Activated effector memory CD4-positive, alpha-beta T cell treated with Interleukin-2 at 50 U/mL for 16 hours (primary cell): Measurements from ENCODE around the gene PWP1.

ENCODE experiments used
- DNase-seq: peaks from one replicate; pipeline ENCODE4 v3.0.0-alpha.2; 2020

The PWP1 gene

DNA sequence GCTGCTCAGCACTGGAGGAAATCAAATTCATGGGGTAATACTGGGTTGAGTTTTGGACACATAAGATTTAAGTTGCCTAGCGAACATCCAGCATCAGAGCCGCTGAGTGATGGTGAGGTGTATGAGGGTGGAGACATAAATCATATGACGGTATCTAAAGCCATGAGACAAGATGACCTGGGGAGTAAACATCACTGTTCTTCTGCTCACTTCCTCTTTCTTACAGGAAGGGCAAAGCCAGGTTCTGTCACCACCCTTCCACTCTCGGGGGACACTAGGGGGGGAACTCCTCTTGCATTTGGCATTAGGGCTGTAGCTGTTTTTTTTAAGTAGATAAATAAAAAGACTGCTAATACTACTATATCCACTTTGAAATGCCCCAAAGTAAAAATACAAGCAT, 51.3 kb downstream of the PWP1 start:
- DNase-seq: no peak

DNA sequence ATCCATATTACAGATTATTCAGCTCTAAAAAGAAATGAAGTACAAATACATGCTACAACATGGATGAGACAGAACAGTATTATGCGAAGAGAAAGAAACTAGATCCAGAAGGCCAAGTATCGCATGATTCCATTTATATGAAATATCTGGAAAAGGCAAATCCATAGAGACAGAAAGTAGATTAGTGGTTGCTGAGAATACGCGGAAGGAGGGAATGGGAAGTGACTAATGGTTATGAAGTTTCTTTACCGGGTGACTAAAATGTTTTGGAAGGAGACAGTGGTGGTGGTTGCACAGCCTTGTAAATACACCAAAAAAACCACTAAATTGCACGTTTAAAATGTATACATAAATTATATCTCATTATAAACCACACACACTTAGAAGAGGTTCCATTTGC, 62.9 kb downstream of the PWP1 start:
- DNase-seq: no peak

DNA sequence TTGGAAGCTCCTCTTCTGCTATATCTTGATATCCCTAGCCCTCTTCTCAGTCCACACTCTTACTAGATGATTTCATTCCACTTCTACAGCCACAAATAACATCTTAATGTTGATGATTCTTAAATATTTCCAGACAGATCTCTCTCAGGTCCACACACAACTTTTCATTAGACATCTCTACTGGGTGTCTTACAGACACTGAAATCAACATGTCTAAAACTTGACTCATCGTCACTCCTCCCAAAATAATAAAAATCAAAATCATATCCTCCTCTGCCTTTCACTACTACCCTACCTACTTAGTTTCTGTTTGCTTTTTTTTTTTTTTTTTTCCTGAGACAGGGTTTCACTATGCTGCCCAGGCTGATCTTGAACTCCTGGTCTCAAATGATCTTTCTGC, 63.5 kb downstream of the PWP1 start:
- DNase-seq: no peak

DNA sequence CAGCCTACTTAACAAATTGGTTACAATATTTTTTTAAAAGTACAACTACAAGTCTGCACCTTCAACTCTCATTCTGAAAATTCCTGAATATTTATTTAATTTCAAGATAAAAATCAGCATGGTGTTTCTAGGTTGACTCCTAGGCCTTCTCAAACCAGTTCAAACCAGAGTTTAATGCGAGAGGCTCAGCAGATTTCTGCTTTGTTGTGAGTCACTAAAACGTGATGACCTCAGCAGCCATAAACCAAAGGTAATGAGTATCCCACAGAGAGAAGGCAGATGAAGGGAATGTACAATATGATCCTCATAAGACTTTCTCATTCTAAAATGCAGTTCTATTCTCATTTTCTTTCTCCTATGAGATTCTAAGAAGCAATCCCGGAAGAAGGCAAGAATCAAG, 73.8 kb downstream of the PWP1 start:
- no peak for DNase-seq

DNA sequence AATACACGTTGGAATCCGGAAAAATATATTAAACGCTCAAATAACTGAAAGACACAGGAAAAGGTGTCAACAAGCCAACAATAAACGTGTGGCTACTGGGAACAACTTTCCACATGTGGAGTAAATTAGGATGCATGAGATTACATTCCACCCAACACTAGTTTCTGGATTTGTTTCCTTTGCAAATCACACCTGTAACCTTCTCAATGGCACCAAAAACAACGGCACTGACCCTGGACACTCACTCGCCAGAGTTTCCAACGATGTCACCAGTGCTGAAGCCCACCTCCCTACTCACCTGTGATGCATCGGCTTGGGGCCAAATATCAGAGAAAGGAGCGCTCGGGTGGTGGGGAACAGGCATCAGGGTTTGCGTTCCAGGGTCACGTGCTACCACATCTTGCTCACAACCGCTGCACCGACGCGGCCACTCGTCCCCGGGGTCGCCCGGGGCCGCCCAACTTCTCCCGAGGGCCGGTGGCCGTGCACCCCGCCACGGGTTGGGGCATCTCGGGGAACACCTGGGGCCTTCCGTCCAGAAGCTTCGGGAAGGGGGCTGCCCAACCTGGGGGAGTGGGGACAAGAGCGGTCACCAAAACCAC, 74.7 kb downstream of the PWP1 start:
- DNase-seq: peak; percentile 16

DNA sequence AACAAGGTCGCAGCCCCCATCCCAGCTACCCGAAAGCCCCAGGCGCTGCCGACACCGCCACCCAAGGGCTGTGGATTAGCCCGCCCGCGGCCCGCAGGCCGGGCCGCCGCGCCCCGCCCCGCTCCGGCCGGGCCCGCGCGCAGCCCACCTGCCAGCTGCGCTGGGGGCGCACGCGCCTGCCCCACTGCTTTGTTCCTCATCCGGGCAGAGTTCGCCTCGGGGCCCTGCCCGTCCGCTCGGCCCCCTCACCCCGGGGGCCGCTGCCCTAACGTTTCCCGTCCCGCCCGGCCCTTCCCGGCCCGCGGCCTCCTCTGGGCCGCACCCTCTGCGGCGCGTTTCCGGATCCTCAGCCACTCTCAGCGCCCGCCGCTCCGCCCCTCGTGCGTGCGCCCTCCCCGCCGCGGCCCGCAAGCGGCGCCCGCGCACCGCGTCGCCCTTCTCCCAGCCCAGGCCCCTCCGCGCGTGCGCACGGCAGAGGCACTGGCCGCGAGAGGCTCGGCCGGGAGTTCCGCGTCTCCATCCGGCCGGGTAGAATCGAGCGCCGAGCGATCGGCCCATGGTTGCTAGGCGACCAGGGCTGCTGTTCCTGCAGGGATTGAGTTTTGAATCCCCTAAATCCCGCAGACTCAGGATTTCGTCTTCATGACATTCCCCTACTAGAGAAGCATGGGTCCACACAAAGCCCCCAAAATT, 75.4 kb downstream of the PWP1 start, which contains the start of gene PRDM4:
Gene PRDM4 (minus strand): TSS at position 329 of the 693 bp plus-strand sequence. CDS start 622 bp downstream, outside the sequence.
- DNase-seq: peak; percentile 88

DNA sequence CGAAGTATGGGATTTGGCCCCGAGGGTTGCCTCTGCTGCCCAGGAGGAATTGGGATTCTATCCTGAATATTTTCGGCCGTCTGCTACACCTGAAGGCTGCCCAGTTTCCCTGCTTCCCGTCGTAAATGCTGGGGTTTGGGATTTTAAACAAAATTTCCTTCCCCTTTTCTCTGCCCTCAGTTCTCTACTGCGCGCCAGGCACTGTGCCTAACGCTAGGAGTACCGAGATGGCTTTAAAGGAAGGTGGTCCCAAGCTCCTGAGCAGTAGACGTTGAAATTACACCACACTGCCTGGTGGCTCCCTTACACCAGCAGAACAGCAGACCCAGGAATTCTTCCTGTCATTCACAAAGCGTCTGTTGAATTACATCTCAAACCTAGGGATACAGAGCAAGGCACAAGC, 75.9 kb downstream of the PWP1 start:
- no peak for DNase-seq
